Measurements from ENCODE around the gene ARHGEF4.
"Not testable (repeated sequence)": the region's sequence is repeated elsewhere in the genome, so short reads cannot be mapped to it uniquely, and the experiment has no call there.

ARHGEF4 gene

GRCh38 chr2:130985206-130985780 lies 148.6 kb downstream of the ARHGEF4 start:
- peak; percentile 43 to 63 for DNase-seq

- no peak for DNase-seq
Observed at GRCh38 chr2:130985831-130986649, 149.3 kb downstream of the ARHGEF4 start.

GRCh38 chr2:130986890-130987493 lies 150.3 kb downstream of the ARHGEF4 start:
- DNase-seq, result no peak

- DNase-seq, result no peak
Observed at GRCh38 chr2:130987519-130988425, 151.1 kb downstream of the ARHGEF4 start.

GRCh38 chr2:130991446-130991845 lies 154.7 kb downstream of the ARHGEF4 start:
- not testable (repeated sequence) for DNase-seq

- DNase-seq, result not testable (repeated sequence)
Observed at GRCh38 chr2:130992003-130992402, 155.3 kb downstream of the ARHGEF4 start.

- no peak for DNase-seq
Observed at GRCh38 chr2:130996691-130997090, 160.0 kb downstream of the ARHGEF4 start.

GRCh38 chr2:130997198-130997597 lies 160.5 kb downstream of the ARHGEF4 start:
- DNase-seq, result no peak

- no peak for DNase-seq
Observed at GRCh38 chr2:130998561-130998960, 161.8 kb downstream of the ARHGEF4 start.

- no peak for DNase-seq
Observed at GRCh38 chr2:131004446-131005209, 167.9 kb downstream of the ARHGEF4 start.

GRCh38 chr2:131005216-131005935 lies 168.7 kb downstream of the ARHGEF4 start:
- no peak for DNase-seq

- DNase-seq, result no peak
Observed at GRCh38 chr2:131006561-131006960, 169.8 kb downstream of the ARHGEF4 start.

- DNase-seq, result no peak
Observed at GRCh38 chr2:131008967-131009366, 172.3 kb downstream of the ARHGEF4 start.

- DNase-seq, result no peak
Observed at GRCh38 chr2:131009713-131010475, 173.2 kb downstream of the ARHGEF4 start.

GRCh38 chr2:131010566-131010965 lies 173.9 kb downstream of the ARHGEF4 start:
- no peak for DNase-seq

GRCh38 chr2:131011486-131011885 lies 174.8 kb downstream of the ARHGEF4 start:
- no peak for DNase-seq

- DNase-seq, result no peak
Observed at GRCh38 chr2:131014141-131014540, 177.4 kb downstream of the ARHGEF4 start.

- no peak for DNase-seq
Observed at GRCh38 chr2:131015764-131016163, 179.1 kb downstream of the ARHGEF4 start.

GRCh38 chr2:131016826-131017741 lies 180.4 kb downstream of the ARHGEF4 start:
- DNase-seq, result no peak

- DNase-seq, result no peak
Observed at GRCh38 chr2:131022731-131023130, 186.0 kb downstream of the ARHGEF4 start.

Data from Kasumi-1 (cell line).